Stimulated activated CD4-positive, alpha-beta T cell treated with anti-CD3 and anti-CD28 coated beads, Interleukin-1b, Interleukin-23, amount 100 ng/mL, for 4 hours (primary cell): ENCODE measurements around the gene HSD17B14.
"Not testable (repeated sequence)": the region's sequence is repeated elsewhere in the genome, so short reads cannot be mapped to it uniquely, and the experiment has no call there.

Experiments used
- DNase-seq, 2 donors: peaks; one replicate each; pipeline ENCODE4 v3.0.0-alpha.2; 2020; ENCODE audit warnings: low read depth in 2 of 2

The HSD17B14 gene

DNA sequence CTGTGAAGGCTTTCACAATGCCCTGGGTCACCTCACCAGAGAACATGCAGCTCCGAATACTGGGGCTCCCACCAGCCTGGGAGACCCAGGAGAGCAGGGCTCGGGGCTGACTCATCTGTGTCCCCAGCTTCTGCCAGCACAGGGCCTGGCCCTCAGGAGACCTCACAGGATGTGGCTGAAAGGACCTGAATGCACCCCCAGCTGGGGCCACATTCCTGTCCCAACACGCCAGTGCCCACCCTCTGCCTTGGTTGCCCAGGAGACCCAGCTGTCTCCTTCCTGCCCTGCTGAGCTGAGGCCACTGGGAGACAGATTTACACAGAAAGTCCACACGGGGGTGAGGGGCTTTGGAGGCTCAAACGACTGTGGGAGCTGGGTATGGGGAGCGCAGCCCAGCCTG is 37.4 kb downstream of the HSD17B14 start:
- DNase-seq: no peak

DNA sequence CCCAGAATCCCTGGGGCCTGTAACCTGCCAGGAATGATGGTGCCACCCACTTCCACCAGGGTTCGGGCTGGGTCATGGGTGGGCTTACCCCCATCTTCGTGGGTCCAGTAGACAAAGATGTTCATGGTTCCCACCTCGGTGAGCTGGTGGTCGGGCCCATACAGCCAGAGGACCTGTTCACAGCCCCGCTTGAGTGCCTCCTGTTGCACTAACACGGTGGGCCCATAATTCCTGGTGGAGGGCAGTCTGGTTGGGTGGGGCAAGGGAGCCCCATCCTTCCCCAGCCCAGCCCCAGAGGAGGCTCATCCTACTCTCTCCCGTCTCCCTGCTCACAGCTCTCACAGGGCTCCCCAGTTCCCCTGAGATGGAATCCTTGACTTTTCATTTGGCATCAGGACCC is 39.2 kb downstream of the HSD17B14 start:
- no peak for DNase-seq

DNA sequence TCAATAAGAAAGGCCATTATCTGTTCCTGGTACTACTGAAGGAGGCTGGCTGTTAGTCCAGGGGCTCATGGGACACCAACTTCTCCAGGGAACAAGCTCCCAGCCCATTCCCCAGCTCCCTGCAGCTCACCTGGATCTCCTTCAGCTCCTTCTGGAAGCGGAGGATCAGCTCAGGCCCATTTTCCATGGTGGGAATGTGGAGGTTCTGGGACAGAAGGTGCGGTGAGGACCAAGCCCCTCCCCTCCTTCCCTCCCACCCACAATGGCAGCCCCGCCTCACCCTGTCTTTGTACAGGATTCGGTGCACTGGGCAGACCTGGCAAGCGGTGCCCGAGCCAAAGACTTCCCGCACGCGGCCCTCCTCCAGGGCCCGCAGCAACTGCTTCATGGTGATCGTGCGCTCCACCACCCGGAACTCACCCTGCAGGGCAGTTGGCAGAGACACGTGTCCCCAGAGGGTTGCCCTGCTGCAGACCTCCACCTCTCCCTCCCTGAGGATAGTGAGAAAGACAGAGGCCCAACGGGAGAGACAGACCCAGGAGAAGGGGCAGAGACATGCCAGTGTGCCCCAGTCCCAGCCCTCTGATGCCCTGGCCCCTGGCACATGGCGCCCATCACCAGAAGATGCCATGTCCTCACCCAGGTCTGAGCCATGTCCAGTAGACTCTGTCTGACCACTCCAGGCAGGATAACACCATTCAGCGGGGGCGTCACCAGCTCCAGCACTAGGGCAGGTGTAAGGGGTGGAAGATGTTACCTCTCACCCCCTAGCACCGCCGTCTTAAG is 39.8 kb downstream of the HSD17B14 start:
- no peak for DNase-seq

DNA sequence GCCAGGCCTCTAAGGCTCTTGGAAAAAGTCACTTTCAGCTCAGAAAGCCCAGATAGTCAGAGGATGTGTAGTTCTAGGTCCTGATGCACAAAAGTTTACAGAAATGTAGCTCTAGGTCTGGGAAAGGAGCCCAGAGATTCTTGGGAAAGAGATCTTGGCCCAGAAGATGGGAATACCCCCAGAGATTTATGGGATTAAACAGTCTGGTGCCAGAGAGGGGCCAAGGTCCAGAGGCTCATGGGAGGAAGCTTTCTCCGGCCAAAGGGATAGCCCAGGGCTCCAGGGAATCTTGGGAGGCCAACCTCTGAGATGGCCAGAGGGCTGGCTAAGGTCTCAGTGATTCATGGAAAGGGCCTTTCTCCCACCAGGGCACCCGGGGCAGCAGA is 40.6 kb downstream of the HSD17B14 start:
- DNase-seq: no peak

DNA sequence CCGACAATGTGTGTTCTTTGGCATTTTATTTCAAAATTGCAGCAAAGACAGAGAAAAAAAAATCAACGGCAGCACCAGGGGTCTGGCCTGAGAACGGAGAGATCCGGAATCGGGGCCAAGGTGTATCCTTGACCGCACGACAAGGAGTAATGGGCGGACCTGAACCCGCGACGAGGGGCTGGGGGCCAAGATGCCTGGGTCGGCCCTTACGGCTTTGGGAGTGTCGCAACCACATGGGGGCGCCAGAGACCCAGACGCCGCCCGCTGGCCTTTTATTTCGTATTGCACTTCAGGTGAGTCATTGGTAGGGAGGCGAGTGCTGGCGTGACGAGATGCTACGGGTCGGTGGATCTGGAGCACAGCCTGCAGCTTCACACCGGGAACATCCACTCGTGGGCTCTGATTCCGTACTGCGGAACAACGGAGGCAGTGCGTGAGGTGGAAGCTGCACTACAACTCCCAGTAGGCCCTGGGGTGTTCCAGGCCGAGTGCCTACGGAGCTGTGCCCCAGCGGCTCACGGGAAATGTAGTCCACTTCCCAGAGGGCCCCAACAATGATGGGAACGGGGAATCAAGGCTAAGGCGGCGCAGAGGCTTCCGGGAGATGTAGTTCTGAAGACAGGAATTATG is 41.1 kb downstream of the HSD17B14 start:
- DNase-seq: peak; percentile 74 to 79

DNA sequence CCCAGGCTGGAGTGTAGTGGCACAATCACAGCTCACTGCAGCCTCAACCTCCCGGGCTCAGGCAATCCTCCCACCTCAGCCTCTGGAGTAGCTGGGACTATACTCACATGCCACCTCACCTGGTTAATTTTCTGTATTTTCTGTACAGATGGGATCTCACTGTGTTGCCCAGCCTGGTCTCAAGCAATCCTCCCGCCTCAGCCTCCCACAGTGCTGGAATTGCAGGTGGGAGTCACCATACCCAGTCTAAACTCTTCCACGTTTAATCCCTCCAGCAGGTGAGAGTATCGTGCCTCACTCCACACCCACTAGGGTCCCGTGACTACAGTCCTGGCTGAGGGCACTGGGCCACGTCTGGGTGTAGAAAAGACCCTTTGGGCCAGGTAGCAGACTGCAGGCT is 42.0 kb downstream of the HSD17B14 start:
- no peak for DNase-seq

DNA sequence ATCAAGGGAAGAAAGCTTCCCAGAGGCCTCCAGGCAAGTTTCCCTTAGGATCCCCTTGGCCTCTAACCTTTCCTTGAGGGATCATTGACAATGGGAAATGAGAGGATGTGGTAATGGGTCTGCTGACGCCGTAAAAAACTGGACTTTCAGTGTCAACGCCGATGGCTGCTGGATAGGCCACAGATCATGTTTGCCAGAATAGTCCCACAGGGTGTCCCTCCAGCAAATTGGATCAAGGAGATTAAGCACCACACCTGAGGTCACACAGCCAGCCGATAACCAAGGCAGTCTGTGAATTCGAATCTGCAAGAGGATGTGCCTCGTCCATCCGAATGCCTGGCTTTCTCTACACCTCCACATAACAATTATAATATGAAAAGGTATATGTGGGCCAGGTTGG is 43.0 kb downstream of the HSD17B14 start:
- no peak for DNase-seq

DNA sequence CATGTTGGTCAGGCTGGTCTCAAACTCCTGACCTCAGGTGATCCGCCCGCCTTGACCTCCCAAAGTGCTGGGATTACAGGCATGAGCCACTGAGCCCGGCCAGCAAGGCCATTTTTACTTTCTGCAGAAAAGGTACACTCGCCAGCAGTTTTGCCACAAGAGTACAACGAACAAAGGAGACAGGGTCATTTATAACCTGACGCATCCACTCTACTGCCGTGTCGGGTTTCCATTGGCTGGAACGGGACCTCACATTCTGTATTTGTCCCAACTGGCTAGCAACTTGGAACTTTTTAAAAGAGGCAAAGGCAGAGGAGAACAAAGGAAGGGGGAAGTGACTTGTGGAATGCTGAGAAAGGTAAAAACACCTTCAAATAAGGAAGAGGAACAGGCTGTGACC is 49.0 kb downstream of the HSD17B14 start:
- not testable (repeated sequence) for DNase-seq

DNA sequence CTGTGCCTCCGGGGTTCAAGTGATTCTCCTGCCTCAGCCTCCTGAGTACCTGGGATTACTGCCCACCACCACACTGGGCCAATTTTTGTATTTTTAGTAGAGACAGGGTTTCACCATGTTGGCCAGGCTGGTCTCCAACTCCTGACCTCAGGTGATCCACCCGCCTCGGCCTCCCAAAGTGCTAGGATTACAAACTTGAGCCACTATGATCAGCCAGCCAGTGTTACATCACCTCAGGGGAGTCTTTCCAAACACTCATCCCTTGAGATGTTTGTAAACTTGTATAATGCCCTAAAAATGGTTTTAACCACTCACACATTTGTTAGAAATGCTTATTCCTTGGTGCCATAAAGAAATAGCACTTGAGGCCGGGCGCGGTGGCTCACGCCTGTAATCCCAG is 49.9 kb downstream of the HSD17B14 start:
- DNase-seq: not testable (repeated sequence)

DNA sequence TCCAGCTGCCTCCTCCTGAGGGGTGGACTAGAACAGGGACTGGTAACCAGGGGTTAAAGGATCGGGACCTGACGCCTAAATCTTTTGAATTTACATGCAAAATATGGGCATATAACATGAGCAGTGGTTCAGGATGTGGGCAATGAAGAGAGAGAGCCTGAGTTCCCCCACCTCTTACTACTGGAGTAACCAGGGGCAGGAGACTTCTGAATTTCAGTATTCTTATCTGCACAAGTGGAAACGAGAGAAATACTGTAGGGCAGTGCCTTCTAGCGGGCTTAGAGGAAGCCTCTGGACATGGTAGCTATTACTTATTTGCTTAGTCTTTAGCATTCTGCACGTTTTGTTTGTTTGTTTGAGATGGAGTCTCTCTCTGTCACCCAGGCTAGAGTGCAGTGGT is 51.8 kb downstream of the HSD17B14 start:
- DNase-seq: no peak

DNA sequence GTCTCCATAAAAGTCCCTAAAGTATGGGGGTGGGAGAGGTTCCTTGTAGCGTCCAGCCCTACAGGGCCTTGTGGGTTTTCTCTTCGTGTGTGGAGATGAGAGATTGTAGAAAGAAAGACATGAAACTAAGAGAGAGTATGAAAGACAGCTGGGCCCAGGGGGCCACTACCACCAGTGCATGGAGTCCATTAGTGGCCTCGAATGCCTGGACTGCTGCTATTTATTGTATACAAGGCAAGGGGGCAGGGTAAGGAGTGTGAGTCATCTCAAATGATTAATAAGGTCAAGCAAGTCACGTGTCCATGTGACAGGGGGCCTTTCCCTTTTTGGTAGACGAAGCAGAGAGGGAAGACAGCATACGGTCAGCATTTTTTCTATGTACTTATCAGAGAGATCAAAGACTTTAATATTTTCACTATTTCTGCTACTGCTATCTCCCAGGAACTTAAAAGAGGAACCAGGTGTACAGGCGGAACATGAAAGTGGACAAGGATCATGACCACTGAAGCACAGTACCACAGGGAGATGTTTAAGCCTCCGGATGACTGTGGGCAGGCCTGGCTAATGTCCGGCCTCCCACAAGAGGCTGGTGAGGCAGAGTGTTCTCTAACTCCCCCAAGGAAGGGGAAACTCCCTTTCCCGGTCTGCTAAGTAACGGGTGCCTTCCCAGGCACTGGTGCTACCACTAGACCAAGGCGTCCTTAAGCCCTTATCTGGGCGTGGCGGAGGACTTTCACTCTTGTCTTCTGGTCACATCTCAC is 55.5 kb downstream of the HSD17B14 start:
- no peak for DNase-seq

DNA sequence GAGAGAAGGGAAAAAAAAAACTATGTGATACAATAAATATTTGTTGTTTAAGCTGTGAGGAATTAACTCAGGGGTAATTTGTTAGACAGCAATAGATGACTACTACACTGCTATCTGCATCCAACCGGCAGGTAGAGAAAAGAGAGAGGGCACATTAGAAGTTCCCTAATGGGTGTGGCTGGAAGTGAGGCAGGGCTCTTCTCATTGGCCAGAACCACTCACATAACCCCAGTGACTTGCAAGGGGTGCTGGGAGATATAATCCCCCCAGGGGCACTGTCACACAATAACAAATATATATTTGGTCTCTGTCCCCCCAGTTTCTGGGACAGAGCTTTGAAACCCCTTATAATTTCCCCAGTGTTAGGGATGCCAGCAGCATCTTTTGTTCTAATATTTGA is 56.7 kb downstream of the HSD17B14 start:
- no peak for DNase-seq

DNA sequence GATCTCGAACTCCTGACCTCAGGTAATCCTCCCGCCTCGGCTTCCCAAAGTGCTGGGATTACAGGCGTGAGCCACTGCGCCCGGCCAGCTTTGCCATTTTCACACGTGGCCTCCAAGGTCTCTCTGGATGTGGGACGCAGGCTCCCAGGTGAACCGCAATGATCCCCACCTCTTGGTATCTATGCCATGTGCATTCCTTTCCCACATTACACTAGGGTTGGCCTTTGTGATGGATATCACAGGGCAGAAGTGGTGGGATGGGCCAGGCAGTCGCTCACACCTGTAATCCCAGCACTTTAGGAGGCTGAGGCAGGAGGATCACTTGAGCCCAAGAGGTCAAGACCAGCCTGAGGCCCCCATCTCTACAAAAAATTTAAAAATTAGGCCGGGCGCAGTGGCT is 58.6 kb downstream of the HSD17B14 start:
- DNase-seq: no peak

DNA sequence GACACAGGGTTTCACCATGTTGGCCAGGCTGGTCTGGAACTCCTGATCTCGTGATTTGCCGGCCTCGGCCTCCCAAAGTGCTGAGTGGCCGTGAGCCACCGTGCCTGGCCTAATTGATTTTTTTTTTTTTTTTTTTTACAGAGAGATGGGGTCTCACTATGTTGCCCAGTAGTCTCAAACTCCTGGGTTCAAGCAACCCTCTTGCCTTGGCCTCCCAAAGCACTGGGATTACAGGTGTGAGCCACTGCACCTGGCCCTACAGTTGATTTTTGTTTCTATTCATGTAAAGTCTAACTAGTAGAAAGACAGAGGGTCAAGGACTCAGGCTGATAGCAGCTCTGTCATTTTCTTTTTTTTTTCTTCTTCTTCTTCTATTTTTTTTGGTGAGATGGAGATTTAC is 59.2 kb downstream of the HSD17B14 start:
- no peak for DNase-seq

DNA sequence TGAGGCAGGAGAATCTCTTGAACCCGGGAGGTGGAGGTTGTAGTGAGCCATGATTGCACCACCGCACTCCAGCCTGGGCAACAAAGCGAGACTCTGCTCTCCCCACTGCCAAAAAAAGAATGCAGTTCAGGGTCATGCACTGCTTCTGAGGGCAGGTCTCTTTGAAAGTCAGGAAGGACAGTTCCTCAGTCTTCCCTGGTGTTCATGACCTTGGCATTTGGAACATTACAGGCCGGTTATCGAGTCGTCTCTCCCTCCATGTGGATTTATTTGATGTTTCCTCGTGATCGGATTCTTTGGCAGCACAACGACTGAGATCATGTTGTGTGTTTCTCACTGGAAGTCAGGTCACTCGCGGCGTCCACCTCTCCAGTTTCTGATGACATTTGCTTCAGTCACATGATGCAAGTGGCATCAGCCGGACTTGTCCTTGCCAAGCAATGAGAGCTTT is 63.8 kb downstream of the HSD17B14 start:
- no peak for DNase-seq

DNA sequence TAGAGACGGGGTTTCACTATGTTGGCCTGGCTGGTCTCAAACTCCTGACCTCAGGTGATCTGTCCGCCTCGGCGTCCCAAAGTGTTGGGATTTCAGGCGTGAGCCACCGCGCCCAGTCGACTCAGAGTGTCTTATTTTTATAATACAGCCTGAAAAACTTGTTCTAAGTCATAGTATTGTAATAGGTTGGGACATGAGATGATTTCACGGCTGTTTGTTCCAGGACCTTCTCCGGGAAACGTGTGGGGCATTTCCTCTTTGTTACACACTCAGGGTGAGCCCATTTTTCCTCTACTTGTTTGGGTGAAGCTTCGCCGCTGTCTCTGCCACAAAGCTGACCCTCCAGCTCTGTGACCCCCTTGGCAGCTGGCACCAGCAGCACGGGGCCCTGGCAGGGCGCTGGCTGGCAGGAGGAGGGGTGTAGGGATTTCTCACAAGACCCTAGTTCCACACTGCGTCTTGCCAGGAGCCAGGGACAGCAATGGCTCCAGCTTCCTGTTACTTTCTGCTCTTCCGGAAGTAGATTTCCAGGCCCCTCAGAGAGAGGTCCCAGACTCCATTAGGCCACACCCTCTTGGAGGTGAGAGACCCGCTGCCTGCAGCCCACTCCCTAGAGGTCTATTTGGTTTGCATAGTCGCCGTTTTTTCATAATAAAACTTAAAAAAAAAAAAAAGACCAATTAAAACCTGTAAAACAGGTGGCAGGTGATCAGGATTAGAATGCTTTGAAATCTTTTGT is 65.4 kb downstream of the HSD17B14 start:
- no peak for DNase-seq

DNA sequence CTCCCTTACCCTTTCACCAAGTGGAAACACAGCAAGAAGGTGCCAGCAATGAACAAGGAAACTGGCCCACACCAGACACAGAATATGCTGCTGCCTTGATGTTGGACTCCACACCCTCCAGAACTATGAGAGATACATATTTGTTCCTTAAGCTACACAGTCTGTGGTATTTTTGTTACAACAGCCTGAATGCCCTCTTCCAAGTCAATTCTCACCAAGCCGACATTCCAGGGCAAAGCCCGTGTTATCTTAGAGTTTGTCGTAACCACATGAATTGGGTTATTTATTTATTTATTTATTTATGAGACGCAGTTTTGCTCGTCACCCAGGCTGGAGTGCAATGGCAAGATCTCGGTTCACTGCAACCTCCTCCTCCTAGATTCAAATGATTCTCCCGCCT is 66.0 kb downstream of the HSD17B14 start:
- no peak for DNase-seq

DNA sequence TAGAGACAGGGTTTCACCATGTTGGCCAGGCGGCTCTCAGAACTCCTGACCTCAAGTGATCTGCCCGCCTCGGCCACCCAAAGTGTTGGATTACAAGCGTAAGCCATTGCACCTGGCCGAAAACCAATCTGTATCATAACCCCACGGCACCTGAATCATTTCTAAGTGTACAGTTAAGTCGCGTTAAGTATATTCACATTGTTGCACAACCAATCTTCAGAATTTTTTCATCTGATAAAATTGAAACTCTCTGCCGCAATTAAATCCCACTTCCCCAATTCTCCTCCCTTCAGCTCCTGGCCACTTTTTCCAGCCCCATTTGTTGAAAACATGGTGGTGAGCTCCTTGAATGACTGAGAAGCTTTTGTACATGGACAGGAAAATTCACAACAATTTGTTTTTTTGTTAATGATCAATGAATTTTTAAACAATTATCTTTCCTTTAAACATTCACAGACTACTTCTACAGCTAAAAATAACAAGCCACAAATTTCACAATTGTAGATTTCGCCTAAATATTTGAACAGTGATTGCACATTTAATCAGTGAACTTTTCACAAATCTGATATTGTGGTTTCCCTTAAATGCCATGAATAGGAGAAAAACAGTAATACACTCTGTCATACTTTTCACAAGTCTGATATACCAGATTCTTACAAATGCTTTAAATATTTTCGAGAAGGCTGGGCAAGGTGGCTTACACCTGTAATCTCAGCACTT is 67.1 kb downstream of the HSD17B14 start:
- DNase-seq: no peak

DNA sequence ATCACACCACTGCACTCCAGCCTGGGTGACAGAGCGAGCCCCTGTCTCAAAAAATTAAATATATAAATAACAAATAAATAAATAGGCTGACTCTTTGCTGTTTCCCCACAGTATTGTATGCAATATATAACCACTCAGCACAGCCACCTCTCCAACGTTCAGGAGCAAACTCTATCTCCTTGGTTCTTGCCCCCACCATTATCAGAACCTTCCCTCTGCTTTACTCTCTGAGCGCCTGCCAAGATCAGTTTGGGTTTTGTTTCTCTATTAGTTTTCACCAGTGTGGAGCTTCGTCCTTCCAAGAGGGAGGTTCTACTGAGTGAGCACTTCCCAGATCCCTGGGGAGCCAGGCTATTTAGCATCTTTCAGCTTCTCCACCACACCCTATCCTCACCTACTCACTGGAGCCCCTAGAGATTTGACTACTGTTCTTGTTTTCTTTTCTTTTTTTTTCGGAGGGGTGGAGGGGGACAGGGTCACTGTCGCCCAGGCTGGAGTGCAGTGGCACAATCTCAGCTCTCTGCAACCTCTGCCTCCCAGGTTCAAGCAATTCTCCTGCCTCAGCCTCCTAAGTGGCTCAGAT is 68.0 kb downstream of the HSD17B14 start:
- DNase-seq: not testable (repeated sequence)

DNA sequence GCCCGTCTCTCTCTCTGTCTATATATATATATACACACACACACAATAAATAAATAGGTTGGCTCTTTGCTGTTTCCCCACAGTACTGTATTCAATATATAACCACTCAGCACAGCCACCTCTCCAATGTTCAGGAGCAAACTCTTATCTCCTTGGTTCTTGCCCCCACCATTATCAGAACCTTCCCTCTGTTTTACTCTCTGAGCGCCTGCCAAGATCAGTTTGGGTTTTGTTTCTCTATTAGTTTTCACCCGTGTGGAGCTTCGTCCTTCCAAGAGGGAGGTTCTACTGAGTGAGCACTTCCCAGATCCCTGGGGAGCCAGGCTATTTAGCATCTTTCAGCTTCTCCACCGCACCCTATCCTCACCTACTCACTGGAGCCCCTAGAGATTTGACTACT is 70.5 kb downstream of the HSD17B14 start:
- not testable (repeated sequence) for DNase-seq
